ENCODE measurements around the gene TTC34.
A peak's percentile ranks its signal among the peaks of the same experiment; 100 is the strongest.

TTC34 gene

GRCh38 chr1:2644591-2645101 lies 156.8 kb downstream of the TTC34 start:
- TF ChIP-seq, protein P1, sequence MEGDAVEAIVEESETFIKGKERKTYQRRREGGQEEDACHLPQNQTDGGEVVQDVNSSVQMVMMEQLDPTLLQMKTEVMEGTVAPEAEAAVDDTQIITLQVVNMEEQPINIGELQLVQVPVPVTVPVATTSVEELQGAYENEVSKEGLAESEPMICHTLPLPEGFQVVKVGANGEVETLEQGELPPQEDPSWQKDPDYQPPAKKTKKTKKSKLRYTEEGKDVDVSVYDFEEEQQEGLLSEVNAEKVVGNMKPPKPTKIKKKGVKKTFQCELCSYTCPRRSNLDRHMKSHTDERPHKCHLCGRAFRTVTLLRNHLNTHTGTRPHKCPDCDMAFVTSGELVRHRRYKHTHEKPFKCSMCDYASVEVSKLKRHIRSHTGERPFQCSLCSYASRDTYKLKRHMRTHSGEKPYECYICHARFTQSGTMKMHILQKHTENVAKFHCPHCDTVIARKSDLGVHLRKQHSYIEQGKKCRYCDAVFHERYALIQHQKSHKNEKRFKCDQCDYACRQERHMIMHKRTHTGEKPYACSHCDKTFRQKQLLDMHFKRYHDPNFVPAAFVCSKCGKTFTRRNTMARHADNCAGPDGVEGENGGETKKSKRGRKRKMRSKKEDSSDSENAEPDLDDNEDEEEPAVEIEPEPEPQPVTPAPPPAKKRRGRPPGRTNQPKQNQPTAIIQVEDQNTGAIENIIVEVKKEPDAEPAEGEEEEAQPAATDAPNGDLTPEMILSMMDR (IDR thresholded peaks at IDR 0.05; ENCODE audit: extremely low read depth, missing control alignments), result no peak
- DNase-seq (ENCODE audit: low spot score), result no peak

DNA sequence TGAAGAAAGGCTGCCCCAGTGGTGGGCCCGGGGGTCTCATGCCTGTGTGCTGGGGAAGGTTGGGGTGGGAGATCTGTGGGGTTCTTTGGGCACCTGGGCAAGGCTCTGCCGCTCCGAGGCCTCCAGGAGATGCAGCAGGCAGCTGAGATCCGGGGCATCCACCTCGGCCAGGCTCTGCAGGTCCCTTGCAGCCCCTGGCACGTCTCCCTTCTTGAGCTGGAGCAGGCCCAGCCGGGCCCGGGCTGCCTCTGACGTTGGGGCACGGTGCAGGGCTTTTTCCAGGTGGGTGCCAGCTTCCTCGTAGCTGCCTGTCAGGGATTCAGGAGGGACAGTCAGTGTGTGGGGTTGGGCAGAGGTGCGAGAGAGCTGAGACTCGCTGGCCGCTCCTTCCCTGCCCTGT lies 157.3 kb downstream of the TTC34 start:
- no peak for DNase-seq (ENCODE audit: low spot score)
- TF ChIP-seq, protein P1 (IDR thresholded peaks at IDR 0.05; ENCODE audit: extremely low read depth, missing control alignments), result no peak

DNA sequence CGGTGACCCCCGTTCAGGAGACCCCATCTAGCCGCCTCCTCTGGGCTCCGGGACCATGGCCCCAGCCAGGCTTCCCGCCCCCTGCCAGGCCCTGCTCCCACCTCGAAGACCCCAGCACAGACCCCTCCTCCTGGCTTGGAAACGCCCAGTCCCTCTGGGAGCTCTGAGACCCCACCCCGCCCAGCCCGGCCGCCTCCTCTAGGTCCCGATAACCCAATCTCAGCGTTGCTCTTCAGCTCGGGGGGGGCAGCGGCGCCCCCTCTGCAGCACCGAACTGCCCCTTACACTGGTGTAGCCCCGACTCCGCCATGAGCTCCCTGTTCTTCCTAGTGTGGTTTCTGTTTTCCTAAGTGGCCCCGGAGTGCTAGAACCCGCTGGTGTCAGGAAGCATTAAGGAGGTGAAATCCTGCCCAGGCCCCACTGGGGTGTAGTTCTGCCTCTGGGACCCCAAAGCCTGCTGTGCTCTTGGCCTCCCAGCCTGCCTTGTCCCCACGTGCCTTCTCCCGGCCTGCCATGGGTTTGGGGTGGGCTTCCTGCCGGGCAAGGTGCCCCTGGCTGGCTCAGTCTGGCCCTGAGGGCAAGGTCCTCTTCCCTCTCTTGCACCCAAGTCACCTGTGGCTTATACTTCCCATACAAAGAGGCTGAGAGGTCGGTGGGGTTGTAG lies 157.9 kb downstream of the TTC34 start:
- no peak for DNase-seq (ENCODE audit: low spot score)
- TF ChIP-seq, protein P1 (IDR thresholded peaks at IDR 0.05; ENCODE audit: extremely low read depth, missing control alignments), result no peak

DNA sequence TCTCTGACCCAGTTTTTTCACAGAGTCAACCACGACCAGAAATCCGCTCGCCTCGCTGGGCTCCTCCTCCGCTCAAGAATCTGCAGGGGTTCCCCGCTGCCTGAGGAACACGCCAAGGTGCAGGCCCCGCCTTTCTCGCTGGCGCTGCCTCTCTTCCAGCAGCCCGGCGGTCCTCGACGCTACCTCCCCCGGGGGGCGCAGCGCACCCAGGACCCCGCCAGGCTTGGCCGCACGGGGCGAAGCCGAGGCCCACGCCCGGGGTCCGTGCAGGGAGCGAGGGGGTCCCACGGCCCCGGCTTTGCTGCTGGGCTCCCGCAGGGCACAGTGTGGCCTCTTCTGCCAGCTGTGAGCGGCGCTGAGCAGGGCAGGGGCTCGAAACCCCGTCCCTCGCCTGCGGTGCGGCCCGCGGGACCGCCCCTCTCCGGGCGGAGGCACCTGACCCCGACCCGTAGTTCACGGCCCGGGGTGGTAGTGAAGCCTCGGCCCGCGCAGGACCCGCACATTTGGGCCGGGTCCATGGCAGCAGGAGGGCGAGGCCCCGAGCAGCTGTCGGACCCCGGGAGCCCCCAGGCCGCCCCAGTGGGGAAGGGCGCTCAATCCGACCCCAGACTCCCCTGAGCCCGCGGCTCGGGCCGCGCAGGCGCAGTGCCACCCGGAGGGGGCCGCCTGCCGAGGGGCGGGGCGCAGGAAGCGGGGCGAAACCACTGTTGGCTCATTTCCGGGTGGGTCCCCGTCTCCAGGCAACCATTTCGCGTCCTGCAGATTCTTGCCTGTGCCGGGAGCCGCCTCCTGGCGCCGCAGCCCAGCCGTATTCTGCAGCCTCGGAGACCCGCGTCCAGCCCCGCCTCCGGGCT lies 158.7 kb downstream of the TTC34 start:
- DNase-seq (ENCODE audit: low spot score), result peak; percentile 100
- TF ChIP-seq, protein P1 (IDR thresholded peaks at IDR 0.05; ENCODE audit: extremely low read depth, missing control alignments), result no peak

- DNase-seq (ENCODE audit: low spot score), result no peak
- TF ChIP-seq, protein P1 (IDR thresholded peaks at IDR 0.05; ENCODE audit: extremely low read depth, missing control alignments), result no peak
Observed at GRCh38 chr1:2642131-2642559, 159.3 kb downstream of the TTC34 start.

GRCh38 chr1:2641381-2642130 lies 159.9 kb downstream of the TTC34 start:
- peak; percentile 31 for DNase-seq (ENCODE audit: low spot score)
- TF ChIP-seq, protein P1 (IDR thresholded peaks at IDR 0.05; ENCODE audit: extremely low read depth, missing control alignments), result no peak

Measured in GM20000 (cell line).